Mesenteric fat pad (tissue), 1 donor: ENCODE results near the gene METRN. TPM values are rescaled to one million over a fixed set of nuclear protein-coding genes. Genes with fewer than 3 reads are reported as not detected.

ENCODE experiments used
- DNase-seq: peaks from one replicate; pipeline ENCODE4 v3.0.0-alpha.2; 2020; ENCODE audit warnings: low spot score
- total RNA-seq: library from RNA; stranded (reverse); fragmentation: NEBNext Ultra II Directional; extraction: Animal tissue kit (Norgen Biotek cat#: 25700); gene quantifications from one replicate; pipeline ENCODE4 v1.2.1, GENCODE V29; 2021
- donor health status: DM: yes; HTN: yes; CAD: no.

METRN gene
- total RNA-seq, 1 donor from 2014 or later: 30.3 TPM

DNA sequence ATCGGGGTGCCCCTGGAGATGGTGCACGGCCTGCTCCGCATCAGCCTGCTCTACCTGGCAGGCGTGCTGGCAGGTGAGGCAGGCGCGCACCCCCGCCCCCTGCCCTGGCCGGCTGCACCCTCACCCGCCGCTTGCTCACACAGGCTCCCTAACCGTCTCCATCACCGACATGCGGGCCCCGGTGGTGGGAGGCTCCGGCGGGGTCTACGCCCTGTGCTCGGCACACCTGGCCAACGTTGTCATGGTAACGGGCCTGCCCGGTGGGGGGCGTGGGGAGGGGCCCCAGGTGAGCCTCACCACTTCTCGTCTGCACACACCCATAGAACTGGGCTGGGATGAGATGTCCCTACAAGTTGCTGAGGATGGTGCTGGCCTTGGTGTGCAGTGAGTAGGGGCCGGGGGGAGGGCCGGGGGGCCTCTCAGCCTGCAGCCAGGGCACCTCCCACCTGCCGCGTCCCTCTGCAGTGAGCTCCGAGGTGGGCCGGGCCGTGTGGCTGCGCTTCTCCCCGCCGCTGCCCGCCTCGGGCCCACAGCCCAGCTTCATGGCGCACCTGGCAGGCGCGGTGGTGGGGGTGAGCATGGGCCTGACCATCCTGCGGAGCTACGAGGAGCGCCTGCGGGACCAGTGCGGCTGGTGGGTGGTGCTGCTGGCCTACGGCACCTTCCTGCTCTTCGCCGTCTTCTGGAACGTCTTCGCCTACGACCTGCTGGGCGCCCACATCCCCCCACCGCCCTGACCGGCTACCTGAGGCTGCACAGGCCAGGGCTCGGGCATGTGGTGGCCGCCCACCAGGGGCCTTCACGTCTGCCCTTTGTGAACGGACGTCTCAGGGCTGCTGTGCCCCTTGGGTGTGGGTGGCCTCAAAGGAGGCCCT is 37.4 kb upstream of the METRN start:
- no peak for DNase-seq

GRCh38 chr16:678209-678857 is 36.6 kb upstream of the METRN start:
- no peak for DNase-seq

GRCh38 chr16:678858-679813 is 35.8 kb upstream of the METRN start:
- no peak for DNase-seq

GRCh38 chr16:679814-680624 is 34.9 kb upstream of the METRN start, which contains the start of gene STUB1:
STUB1 (plus strand) TSS chr16:680410; CDS start chr16:680526, 116 bp downstream.
- DNase-seq: peak; percentile 95

- DNase-seq: no peak
These were observed 34.3 kb upstream of the METRN start for GRCh38 chr16:680625-680945.

- DNase-seq: no peak
These were observed 33.8 kb upstream of the METRN start for GRCh38 chr16:680967-681745.

- DNase-seq: no peak
These were observed 33.0 kb upstream of the METRN start for GRCh38 chr16:681746-682427.

GRCh38 chr16:682493-683395 is 32.2 kb upstream of the METRN start:
- DNase-seq: no peak

DNA sequence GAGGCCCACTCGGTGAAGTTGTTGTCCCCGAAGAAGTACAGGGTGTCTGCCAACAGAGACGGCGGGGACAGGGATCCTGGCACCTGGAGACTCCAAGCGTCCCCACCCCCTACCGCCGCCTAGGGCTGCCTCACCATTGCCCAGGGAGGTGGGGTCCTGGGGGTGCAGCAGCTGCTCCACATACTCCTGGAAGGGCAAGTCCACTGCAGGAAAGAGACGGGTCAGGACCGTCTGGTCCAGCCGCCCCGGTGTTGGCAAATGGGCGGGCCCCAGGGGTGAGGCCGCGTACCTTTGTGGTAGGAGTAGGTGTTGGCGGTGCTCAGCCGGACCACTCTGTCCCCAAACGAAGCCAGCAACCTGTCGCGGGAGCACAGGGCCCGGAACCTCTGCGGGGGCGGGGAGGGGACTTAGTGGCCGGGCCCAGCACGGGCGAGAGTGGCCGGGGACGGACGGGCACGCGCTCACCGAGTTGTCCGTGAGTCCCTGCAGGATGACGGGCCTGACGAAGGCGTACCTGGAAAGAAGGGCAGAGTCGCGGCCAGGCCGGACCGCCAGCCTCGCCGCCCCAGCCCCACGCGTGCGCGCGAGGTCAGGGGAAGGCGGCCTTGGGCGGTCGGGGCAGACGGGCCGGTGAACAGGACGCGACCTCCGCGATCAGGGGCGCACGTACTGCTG is 31.4 kb upstream of the METRN start:
- no peak for DNase-seq

DNA sequence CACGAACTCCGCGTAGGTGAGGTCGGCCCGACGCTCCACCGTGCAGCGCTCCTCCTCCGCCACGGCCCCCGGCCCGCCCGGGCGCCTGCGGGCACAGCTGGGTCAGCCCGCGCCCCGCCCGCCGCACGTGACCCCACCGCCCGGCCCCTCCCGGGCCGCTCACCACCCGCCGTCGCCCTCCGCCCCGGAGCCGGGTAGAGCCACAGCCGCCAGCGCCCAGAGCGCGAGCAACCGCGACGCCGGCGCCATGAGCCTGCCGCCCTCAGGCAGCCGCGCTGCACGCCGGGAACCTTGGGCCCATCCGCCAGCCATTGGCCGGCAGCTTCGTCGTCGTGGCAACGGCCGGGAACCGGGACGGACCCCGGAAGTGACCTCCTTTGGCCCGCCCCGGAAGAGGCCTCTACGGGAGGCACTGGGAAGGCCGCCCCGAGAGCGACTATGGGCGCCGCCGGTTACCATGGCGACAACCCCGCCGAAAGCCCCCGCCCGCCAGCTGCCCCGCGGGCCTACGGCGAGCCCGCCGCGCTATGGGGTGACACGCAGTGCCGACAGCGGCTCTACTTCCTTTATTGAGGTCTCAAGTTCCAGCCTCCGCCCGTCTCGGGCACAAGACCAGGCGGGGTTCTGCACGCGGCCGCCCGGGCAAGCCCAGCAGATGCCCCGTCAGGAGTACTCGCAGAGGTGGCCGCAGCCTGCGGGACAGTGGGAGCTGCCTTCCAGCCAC is 30.7 kb upstream of the METRN start, which contains the start of gene JMJD8:
JMJD8 (minus strand) TSS at position 264 of the 724 bp plus-strand sequence; CDS start at position 249, 15 bp downstream.
- DNase-seq: peak; percentile 99

- no peak for DNase-seq
These were observed 29.8 kb upstream of the METRN start for GRCh38 chr16:684961-685696.

- no peak for DNase-seq
These were observed 29.0 kb upstream of the METRN start for GRCh38 chr16:685967-686366.

DNA sequence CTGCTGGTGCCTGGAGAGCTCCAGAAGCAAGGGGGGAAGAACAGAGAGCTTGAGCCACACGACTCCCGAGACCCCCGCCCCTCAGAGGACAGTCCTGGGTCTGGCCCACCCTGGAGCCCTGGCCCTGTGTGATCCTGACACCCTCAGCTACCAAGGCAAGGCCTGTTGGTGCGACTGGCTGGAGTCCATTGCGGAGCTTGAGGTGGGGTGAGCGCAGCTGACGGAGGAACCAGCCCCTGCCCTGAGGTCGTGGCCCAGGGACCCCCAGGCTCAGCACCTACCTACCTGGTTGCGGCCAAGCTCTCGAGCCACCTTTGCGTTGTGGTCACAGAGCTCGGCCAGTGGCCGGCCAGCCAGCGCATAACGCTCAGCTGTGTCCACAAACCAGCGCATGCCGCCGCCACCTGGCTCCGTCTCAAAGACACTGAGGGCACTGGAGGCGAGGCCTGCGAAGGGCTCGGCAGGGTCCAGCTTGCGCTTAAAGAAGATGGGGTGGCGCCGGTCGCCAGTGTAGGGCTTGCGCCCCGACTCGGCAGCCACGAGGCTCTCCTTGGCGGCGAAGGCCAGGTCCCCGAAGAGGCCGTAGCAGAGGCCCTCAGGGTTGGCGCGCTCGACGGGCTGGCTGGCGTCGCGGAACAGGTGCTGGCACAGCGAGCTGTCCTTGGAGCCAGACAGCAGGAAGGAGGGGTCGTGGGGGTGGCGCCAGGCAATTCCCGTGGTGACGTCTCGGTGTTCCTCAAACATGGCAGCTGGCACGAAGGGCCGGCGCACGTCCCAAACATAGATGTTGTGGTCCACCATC is 28.3 kb upstream of the METRN start:
- no peak for DNase-seq

GRCh38 chr16:687499-687898 is 27.4 kb upstream of the METRN start:
- DNase-seq: no peak

DNA sequence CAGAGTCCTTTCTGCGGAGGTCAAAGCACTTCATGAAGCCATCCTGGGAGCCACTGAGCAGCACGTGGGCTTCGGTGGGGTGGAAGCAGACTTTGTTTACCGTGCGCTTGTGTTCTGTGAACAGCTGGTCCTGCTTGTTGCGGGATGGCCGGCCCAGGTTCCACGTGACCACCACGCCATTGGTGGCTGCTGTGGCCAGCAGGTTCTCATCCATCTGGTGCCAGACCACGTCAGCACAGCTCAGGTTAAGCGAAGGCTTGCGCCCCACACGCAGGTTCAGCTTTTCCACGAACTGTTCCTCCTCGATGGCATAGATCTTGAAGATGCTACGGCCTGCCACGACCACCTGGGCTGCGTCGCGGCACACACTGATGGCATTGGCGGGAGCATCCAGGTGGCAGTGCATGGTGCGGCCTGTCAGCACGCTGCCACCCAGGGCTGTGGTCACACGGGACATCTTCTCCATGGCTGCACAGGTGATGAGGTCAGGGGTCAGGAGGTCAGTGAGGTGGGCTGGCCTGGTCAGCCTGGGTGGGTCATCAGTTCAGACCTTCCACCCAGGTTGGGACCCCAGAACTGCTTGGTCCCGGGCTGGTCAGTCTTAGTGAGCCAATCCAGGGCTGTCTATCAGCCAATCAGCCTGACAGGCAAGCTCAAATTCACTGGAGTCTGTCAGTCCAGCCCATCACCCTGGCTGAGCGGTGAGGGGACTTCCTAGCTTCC is 25.6 kb upstream of the METRN start:
- no peak for DNase-seq
